CD4-positive, alpha-beta T cell treated with Interleukin-17A for 1 hour (primary cell): ENCODE data around the gene EHD3.
"Not testable (repeated sequence)": the region's sequence is repeated elsewhere in the genome, so short reads cannot be mapped to it uniquely, and the experiment has no call there.

Experiments
- DNase-seq: peaks from one replicate; pipeline ENCODE4 v3.0.0-alpha.2; 2020

Gene EHD3

GRCh38 chr2:31256611-31257382 is 22.8 kb downstream of the EHD3 start:
- no peak for DNase-seq

- no peak for DNase-seq
Observed at GRCh38 chr2:31258351-31258750, 24.4 kb downstream of the EHD3 start.

DNA sequence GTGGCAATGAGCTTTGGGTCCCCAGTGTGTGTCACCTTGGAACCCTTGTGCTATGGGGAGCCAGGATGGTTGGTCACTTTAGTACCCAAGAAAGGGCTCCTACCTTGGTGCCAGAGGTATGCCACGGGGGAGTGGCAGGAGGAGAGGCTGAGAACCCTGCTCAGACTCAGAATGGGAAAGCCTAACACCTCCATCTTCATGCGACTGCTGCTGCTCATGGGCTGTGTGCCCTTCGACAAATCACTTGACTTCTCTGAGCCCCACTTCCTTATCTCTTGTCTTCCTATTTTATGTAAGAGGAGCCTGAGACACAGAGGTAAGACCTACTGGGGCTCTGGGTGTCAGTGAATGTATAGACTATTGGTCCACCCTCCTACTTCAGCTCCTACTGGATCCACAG is 25.1 kb downstream of the EHD3 start:
- DNase-seq = no peak

DNA sequence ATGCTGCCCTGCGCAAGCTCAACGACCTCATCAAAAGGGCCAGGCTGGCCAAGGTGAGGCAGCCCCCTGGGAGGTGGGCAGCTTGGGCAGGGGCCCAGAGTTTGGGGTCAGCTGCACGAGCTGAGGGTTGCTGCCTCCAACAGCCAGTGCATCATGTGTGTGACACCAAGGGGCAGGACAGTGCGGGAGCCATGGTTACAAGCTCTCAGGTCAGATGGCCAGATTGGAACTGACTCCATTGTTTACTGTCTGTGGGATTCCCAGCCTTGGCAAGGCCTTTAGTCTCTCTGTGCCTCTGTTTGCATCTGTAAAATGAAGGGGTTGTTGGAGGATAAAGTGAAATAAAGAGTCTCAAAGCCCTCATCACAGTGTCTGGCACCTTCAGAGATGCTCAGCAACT is 26.9 kb downstream of the EHD3 start:
- DNase-seq = no peak

DNA sequence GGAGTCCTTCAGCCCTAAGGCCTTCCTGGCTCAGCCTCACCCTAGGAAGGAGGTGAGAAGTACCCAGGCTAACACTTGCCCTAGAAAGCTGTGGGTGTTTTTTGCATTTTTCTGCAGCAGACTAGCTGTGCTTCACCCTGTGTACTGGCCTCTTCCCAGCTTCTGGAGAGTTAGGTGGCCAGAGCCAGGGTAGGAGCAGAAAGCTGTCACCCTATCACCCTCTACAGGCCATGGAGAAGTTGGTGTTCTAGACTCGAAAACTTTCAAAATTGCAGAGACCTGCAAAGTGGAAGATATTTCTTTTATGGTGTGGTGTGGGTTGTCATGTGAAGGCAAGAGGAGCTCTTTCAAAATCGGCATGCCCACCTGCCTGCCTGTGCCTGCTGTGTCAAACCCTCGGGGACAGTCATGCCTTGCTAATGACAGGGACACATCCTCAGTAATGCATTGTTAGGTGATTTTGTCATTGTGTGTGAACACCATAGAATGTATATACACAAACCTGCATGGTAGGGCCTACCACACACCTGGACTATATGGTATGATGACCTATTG is 29.8 kb downstream of the EHD3 start:
- no peak for DNase-seq

GRCh38 chr2:31265234-31265633 is 31.3 kb downstream of the EHD3 start:
- no peak for DNase-seq

DNA sequence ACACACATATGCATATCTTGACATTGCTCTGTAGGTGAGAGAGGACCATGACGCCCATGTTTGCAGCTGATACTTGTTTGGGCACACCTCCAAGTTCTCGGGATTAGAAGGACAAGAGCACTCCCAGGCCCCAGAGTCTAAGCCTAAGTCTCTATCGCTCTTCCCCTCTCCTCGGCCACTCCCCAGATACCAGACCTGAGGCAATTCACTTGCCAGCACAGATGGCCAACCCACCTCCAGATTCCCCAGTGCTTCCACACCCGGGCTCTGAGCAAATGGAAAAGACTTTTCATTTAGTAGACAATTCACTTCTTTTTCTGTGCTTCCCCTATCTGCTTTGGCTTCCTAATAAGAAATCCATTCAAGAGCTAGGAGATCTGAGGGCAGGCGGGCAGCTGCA is 32.9 kb downstream of the EHD3 start:
- DNase-seq = no peak

GRCh38 chr2:31267437-31268120 is 33.6 kb downstream of the EHD3 start:
- no peak for DNase-seq

DNA sequence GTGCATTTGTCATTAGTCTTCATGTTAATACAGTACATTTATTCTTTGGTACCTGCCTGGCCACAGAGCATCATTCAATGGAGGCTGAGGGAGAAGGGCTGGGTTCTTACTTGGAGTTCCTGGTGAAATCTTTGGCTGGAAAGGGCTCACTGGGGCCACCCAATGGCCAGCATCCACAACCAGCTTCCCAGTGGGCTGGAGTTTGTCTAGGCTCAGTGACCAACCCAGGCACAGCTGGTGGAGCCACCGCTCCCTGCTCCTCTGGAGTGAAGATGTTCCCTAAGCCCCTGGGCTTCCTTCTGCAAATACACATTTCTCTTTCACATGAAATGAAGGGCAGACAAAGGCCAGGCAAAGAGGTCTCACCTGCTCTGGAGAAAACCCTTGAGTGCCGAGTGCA is 34.4 kb downstream of the EHD3 start:
- DNase-seq = no peak

DNA sequence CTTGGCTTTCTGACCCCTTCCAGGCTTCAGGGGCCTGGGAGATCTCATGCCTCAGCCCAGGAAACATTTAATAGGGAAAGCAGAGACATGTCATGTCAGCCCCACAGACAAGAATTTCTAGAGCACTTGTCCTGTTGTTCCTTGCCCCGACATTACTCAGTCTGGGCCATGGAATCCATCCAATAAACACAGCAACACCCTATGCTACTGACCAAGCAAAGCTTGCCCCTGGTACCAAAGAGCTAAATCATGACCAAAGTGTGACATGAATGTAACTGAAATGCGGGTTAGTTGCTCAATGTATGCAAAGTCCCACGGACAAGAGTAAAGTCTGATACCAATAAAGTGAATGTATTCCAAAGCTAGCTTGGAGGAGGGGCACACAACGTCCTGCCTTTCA is 35.1 kb downstream of the EHD3 start:
- DNase-seq = no peak

GRCh38 chr2:31270131-31270530 is 36.2 kb downstream of the EHD3 start:
- no peak for DNase-seq

GRCh38 chr2:31270822-31271231 is 36.9 kb downstream of the EHD3 start:
- DNase-seq = no peak

DNA sequence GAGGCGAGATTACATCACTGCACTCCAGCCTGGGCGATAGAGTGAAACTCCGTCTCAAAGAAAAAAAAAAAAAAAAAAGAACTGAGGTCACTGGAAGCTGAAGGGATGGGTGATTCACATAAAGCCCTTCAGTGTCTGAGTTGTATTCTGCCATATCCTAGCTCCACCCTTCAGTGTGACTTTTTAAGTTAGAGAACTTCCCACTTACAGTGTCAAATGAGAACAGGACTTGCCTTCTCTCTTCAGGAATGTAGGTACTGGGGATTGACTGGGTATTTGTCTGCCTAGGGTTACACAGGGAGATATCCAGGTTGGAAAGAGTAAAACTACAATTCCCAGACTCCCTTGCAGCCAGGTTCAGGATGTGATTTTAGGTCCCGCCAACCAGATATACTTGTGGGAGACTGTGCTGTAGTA is 37.9 kb downstream of the EHD3 start:
- DNase-seq = no peak

DNA sequence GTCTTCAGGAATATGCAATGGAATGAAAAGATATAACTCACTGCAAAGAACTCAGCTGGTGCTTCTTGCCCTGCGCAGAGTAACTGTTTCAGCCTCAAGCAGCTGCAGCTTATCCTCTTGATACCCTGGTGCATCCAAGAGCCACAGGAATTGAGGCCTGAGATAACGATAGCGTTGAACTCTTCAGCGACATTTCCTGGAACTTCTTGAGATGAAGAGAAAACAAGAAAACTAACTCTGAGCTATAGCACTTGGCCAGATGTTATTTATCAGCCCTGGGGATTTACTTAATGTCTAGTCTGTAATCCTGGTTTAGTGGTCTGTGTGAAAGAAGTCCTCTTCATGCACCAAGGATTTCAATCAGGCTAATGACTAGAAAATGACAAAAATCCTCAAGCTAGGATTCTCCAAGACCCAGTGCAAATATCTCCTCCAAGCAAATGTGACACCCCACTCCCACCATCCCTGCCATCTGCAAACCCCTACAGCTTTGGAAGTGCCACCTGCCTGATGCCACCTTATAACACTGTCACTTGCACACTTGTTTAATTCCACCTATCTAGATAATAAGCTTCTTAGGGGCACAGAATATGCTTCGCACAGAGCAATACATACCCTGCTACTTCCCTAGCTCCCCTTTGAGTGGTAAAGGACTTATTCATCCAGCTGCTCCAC is 40.6 kb downstream of the EHD3 start:
- no peak for DNase-seq

GRCh38 chr2:31275976-31276375 is 42.0 kb downstream of the EHD3 start:
- no peak for DNase-seq

DNA sequence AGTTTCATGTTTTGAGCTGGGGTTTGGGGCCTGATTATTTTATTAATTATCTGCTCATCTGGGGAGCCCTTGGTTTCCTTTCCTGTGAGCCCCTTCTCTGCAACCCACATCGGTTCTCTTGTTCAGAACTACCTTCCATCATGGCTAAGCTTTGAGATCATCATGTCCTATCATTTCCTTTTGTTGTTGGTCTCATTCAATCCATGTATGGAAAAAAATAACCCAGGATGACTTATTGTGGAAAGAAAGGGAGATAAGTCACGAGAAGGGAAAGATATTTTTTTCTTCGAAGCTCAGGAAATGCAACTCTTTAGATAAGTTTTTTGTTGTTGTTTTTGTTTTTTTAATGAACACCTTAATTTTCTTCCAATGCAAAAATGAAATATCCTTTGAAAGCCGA is 43.7 kb downstream of the EHD3 start:
- no peak for DNase-seq

DNA sequence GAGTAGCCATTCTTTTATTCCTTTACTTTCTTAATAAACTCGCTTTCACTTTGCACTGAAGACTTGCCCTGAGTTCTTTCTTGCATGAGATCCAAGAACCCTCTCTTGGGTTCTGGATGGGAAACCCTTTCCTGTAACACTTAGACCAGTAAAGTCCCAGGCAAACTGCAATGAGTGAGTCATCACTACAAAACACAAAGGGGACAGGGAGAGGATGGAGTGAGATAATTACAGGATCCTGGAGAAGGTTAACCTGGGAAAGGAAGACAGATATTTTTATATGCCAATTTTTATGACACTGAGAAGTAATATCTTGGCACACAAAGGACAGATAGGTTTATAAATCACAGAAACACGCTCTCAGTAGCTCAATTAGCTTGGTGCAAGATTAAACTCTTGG is 48.7 kb downstream of the EHD3 start:
- DNase-seq = no peak

- not testable (repeated sequence) for DNase-seq
Observed at GRCh38 chr2:31283193-31283919, 49.4 kb downstream of the EHD3 start.

DNA sequence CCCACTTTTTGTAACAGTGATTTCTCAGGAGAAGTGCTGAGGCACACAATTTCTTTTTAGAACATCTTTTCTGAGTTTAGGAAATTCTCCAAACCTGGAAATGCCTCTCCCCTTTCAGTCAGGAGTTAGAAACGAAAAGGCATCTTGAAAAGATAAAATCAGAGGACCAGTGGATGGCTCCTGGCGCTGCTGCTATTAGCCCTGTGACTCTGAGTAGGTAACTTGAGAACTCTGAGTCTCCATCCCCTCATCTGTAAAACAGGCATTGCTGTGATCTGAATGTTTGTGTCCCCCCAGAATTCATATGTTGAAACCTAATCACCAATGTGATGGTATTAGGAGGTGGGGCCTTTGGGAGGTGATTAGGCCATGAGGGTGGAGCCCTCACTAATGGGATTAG is 50.2 kb downstream of the EHD3 start:
- no peak for DNase-seq

DNA sequence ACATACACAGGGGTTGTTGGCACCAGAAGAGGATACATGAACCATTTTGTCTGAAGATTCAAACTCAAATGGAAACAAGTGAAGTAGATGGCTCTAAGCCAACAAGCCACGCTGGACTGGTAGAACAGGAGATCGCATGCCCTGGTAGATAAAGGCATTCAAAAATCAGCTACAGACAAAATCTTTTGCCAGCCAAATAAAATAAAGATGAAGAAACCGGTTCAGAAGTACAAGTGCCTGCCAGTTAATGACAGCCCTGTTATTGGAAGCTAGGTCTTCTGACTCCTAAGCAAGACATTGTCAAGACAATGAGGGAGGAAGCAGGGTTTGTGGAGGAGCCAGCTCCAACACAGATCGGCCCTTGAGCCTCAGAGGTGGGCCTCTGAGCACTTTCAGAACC is 52.3 kb downstream of the EHD3 start:
- DNase-seq = no peak

GRCh38 chr2:31286961-31287550 is 53.1 kb downstream of the EHD3 start:
- no peak for DNase-seq

DNA sequence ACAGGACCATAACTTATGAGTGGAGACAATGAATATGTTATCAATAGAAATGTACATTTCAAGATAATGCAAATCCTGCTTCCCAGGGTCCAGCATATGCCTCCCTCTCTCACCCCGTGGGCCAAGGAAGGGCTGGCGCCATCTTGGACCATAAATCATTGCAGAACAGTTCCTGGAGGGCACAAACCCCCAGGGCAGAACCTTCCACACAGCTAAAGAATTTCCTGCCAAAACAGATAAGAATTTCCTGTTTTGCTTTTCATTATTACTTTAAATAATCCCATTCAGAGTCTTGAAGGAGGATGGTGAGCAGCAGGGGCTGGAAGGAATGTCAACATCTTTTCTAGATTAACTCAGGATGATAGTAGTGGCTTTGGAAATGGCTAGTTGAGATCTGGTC is 53.7 kb downstream of the EHD3 start:
- DNase-seq = no peak

DNA sequence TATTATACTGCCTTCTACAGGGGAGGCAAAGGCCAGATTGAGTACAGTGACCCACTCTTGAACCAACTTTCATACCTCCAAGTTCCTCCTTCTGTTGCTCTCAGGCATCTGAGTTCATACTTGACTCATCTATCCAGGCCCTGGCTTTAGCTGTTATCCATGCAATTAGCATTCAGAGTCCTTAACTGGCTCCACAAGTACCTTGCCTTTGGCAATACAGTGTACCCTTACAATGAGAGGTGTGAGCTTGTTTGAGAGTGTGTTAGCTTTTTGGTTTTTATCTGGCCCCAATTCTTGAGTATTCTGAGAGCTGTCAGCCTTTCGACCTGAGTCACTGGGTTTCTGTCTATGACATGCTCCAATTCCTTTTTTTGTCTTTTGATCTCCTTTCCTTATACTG is 60.2 kb downstream of the EHD3 start:
- no peak for DNase-seq
